Nucleus accumbens (tissue), 56 donors: ENCODE data around the gene PPP1R12B.
"Not testable (repeated sequence)": the region's sequence is repeated elsewhere in the genome, so short reads cannot be mapped to it uniquely, and the experiment has no call there.

Experiments
- DNase-seq, 56 donors: peaks; one replicate each; lab custom pipeline; 2025; lab: John Stamatoyannopoulos, UW

The PPP1R12B gene

DNA sequence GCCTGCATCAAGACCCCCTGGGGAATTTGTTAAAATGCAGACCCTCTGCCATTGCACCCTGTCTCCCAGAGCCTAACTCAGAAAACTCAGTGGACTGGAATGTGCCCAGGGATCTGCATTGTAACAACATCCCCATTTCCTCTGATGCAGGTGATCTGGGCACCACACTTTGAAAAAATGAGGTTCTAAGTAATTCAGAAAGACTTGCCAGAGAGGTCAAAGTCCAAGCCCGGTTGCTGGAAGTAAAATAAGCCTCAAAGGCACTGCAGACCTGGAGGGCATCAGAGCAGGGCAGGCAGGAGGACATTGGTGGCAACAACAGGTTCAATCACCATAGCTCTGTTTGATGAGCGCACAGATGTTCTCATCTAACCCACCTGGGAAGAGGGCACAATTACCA, 271.0 kb downstream of the PPP1R12B start:
- DNase-seq: no peak

DNA sequence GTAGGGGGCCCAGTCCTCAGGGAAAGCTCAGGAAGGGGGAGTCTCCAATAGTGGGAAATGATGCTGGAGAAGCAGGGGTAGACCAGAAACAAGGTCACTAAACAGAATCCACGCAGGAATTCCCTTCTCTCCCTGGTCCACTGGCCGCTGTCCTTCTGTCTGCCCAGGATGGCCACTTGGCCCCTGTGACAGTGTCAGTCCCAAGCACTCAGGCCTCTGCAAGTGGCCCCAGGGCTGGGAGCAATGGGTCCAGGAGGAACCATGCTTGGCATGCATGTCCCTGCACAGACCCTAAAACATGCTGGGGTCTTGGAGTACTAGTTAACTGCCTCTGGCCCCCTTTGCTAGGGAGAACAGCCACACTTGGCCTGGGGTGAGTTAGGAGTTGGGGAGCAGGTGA, 271.5 kb downstream of the PPP1R12B start:
- not testable (repeated sequence) for DNase-seq

DNA sequence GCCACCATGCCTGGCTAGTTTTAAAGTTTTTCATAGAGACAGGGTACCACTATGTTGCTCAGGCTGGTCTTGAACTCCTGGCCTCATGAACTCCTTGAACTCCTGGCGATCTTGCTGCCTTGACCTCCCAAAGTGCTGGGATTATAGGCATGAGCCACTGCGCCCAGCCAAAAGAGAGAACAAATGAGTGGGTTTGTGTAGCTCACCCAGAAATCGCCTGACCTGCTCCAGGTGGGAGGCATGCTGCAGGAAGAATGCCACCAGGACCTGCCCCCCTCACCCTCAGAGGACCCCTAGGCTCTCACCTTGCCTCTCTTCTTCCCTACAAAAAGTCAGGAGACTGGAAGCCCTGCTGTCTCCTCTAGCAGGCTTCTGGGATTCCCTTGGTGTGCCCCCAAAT, 272.9 kb downstream of the PPP1R12B start:
- DNase-seq: no peak

DNA sequence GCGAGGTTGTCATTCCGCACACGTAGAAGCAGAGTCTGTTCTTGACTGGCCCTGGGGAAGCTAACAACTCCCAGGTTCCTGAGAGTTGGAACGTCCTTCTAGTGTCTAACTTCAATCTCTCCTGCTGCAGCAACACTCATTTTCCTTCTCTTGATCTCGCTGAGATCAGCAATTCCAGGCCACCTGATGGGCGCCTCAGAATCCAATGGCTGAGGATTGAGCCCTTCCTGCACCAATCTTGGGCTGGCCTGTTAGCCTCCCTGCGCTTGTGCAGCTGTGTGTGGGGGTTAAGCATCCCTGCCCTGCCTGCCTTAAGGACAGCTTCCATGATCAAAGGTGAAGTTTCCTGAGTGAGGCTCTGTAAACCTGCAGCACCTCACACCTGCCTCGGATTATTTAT, 273.9 kb downstream of the PPP1R12B start:
- DNase-seq: no peak

DNA sequence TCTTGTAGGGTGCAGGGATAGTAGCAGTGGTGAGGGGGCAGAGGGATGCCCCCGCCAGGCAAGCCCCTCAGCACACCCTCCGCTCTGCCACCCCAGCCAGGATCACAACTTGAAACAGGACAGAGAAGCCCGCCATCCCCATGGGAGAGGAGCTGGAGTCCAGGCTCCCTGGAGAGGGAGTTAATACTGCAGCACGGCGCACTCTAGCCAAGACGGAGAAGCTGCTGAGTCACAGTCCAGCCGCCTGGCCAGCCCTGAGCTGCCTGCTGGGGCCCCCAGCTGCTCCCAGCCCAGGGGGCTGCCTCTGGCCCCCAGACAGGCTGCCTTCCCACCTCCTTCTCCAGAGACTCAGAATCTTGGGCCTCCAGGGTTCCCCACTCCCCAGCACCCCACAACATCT, 274.6 kb downstream of the PPP1R12B start:
- DNase-seq: peak in 2 of 56 donors; percentile 25 to 29

DNA sequence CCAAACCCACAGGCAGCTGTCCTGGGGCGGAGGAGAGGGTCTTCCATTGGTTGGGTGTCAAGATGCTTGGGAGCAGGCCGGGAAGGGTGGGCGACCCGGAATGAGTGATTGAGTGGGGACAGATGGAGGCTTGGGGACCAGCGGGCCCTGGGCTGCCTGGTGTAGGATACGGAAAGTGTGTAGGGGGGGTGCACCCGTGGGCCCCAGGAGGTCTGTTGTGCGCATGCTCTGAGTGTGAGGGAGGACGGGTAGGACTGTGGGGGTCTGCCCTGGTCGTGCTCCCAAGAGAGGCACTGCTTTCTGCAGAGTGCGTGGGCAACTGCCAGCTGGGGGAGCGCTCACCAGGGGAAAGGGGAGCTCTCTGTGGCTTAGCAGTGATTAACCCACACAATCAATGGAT, 275.0 kb downstream of the PPP1R12B start:
- DNase-seq: peak in 12 of 56 donors; percentile 11 to 52 (median 31)

DNA sequence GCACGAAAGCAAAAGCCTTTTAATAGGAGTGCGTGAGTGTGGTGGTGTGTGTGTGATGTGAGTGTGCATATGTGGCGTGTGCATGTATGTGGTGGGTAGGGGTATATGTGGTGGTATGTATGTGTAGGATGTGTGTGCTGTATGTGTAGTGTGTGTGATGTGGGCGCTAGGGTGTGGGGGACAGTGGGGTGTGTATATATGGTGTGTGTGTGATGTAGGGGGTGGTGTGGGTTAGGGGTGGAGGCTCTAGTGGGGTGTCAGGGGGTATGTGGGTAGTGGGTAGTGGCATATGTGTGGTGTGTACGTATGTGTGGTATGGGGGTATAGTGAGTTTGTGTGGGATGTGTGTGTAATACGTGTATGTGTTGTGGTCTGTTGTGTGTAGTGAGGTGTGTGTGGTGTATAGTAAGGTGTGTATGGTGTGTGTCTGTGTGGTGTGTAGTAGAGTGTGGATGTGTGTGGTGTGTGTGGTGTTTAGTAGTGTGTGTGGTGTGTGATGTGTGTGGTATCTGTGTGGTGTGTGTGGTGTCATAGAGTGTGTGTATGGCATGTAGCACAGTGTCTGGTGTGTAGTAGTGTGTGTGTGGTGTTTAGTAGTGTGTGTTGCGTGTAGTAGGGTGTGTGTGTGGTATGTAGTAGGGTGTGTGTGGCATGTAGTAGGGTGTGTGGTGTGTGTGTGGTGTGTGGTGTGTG, 275.7 kb downstream of the PPP1R12B start:
- no peak for DNase-seq

DNA sequence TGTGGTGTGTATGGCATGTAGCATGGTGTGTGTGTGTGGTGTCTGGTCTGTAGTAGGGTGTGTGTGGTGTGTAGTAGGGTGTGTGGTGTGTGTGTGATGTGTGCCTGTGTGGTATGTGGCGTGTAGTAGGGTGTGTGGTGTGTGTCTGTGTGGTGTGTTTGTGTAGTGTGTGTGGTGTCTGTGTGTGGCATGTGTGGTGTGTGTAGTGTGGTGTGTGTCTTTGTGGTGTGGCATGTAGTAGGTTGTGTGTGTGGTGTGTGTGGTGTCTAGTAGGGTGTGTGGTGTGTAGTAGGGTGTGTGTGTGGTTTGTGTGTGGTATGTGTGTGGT, 276.2 kb downstream of the PPP1R12B start:
- DNase-seq: no peak

DNA sequence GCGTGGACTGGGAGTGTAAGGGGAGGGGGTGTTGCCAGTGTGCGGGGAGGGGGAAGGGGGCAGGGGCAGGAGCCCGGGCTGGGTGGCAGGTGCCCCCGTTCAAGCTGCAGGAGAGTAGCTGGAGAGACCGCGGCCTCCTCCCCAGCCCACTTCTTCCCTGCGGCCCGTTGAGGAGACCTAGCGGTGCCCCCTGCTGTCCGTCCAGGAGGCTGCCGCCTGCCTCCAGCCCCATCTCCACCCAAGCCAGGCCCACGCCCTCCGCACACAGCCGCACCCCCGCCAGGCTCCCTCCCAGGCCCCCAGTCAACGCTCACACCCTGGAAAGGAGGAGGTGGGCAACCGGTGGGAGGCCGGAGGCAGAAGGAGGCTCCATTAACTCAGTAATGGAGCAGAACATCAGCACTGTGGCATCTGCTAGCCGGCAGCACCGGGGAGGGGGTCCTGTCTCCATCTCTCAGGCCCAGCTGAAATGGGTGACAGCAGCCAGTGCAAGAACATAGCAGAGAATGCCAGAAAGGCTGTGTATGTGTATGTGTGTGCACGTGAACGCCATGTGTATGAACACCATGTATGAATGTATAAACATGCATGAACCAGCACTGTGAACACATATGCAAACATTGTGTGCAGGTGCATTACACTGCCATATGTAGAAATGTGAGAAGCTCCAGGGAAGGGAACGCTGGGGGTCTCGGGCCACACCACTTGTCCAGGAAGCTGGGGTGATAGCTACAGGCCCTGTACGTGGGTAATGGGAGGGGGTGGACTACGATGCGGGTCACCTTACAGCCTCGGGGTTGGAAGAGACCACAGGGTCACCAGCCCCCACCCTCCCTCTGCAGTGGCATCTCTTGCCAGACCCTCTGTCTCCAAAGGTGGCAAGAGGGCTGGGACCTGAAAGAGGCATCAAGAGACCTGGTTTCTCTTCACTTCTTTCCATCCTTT, 277.2 kb downstream of the PPP1R12B start:
- peak in 22 of 56 donors; percentile 10 to 57 (median 30) for DNase-seq

DNA sequence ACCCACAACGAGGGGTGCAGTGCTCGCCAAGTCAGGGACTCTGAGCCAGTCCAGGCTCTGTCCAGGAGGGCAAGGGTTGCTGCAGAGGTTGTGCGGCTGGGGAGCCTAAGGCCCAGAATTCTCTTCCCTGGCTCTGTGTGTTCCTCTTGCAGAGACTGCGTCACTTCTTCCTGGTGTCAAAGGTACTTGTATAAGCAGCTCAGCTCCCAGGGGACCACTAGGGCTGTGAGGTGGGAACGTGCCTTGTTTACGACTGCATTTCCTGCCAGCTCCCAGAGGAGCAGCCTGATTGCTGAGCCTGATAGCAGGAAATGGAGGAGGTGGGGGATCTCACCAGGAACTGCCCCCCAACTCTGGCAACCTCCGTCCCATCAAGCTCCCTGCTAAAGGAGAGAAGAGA, 278.5 kb downstream of the PPP1R12B start:
- not testable (repeated sequence) for DNase-seq

DNA sequence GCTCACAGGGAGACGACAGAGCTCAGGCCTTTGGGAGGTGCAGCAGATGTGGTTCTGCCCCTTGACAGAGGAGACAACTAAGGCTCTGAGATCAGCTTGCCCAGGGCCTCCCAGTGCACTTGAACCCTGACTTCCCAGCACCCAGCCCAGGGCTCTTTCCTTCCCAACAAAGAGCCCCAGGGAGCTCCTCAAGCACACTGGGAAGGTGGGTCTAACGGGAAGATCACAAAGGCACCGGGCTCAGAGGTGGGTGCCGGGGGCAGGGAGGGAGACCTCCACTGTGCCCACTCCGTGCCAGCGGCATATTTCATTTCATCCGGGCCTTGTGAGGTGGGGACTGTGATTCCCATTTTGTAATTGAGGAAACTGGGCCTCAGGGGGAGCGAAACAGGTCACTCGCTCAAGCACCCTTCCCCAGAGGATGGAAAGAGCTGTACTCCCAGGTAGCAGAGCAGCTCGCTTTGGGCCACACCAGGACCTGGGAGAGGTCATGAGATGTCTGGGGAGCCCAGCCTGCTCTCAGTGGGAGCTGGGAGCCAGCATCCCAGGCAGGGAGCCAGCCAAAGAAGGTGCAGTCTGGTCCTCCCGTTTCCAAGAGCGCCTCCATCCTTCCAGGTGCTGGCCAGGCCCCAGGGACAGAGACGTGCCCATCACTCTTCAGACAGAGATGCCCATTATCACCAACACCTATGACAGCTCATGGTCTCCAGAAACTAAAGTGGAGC, 279.5 kb downstream of the PPP1R12B start:
- DNase-seq: no peak

DNA sequence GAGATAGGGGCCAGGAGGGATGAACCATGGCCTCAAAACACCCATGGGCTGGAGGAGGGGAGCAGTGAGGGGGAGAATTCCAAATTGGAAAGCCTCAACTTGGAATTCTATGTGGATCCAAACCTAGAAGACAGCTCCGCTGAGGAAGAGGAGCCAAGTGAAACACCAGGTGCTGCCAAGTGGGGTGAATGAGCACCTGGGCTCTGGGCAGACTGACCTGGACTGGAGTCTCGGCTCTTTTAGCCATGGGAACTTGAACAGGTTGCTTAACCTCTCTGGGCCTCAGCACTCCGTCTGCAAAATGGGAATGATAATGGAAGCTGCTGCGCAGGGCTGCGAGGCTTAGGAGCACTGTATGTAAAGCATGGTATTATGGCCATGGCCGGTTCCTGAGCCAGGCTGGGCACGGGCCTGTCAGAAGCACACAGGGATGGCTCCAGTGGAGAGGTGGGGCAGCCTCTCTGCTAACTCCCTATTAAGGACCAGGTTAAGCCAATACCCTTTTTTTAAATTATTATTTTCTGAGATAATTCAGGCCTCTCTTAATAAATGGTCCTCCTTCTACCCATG, 280.2 kb downstream of the PPP1R12B start:
- DNase-seq: no peak

DNA sequence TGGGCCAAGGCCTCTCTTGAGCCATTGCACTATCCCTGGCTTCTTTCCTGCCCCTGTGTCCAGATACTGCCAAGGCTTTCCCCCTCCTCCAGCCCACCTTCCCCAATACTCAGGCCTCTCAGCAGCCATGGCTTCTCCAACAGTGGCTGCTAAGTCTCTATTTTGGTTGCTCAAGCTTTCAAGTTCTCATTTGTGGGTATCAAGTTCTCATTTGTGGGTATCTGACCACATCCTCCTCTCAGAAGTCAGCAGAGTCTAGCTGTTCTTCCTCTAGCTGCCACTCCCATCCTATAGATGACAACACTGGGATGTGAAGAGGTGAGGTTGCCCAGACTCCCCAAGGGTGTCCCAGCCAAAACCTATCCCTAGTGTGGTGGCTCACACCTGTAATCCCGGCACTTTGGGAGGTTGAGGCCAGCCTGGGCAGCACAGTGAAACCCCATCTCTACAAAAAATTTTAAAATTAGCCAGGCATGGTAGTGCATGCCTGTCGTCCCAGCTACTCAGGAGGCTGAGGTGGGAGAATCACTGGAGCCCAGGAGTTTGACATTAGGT, 280.8 kb downstream of the PPP1R12B start:
- not testable (repeated sequence) for DNase-seq

DNA sequence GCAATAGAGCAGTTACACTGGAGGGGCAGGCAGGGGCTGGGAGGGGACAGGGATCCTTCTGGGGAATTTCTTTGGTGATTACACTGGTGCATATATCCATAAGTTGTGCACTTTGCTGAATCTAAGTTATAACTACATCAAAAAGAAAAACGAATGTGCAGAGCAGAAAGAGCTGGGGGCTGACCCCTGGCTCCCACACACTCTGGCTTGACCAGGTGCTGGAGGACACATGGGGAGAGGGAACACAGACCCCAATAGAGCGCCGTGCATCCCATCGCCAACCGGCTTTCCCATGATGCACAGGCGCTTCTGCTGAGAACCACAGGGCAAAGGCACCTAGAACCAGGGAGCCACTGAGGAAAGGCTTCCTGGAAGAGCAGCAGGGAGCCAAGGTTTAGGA, 281.6 kb downstream of the PPP1R12B start:
- not testable (repeated sequence) for DNase-seq

DNA sequence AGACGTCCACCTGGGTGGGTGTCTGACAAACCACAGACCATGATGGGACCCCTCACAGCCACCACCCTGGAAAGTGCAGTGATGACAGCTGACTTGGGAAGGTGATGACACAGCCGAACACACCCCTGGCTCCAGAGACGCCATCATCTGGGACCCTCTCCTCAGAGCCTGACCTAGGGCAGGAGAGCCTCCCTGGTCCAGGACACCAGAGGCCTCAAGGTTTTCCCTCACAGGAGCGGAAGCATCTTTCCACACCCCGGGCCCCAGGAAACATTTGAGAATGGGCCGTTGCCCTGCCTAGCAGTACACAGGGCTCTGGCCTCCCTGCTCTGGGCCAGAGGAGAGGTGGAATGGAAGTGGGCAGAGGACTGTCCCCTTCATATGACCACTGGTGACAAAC, 282.0 kb downstream of the PPP1R12B start:
- DNase-seq: no peak

DNA sequence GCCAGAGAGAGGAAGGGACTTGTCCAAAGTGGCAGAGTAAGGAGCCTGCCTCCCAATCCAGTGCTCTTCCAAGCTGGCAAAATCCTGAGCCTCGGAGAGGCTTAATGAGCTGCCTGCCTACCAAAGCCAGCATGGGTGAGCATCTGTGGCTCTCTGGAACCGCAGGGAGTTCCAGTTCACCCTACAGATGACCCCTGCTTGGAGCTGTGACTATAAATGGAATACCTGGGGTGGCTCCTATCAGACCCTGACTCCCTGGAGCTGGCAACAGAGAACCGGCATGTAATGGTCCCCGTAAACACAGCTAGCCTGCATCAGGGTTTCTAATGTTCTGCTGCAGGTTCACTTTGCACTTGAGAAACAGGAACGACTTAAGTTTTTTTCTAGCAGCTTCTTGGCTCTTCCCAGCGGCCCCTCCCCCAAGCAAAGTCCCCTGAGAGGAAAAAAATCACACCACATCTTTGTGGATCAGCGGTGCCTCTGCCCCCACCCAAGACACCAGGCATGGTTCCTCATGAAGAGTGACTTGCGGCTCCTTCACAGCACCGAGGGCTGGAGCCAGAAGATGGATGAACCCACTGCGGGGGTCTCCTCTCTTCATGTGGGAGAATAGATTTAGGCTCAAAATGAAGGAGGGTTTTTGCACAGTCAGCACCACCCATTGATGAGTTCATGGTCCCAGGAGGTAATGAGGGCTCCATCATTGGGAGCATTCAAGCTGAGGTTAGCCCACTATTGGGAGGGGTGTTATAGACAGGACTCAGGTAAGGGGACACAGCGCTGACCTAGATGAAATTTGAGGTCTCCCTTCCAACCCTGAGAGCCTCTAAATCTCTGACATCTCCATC, 282.8 kb downstream of the PPP1R12B start:
- no peak for DNase-seq

DNA sequence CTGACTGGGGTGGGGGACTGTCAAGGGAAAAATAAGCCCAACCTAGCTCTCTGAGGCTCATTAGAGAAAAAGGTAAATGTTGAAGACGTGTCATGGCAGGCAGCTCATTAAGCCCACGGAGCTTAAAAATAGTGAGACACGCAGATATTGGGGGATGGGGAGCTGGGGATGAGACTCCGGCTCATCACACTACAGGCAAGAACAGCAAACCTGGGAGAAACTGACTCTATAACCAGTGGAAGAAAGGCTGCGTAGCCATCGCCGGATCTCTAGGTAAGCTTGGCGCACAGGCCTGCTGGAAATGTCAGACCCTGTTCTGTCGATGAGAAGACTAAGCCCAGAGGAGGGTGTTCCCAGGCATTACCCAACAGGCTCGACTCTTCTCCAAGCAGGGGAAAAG, 283.7 kb downstream of the PPP1R12B start:
- DNase-seq: peak in 7 of 56 donors; percentile 17 to 30 (median 23)

DNA sequence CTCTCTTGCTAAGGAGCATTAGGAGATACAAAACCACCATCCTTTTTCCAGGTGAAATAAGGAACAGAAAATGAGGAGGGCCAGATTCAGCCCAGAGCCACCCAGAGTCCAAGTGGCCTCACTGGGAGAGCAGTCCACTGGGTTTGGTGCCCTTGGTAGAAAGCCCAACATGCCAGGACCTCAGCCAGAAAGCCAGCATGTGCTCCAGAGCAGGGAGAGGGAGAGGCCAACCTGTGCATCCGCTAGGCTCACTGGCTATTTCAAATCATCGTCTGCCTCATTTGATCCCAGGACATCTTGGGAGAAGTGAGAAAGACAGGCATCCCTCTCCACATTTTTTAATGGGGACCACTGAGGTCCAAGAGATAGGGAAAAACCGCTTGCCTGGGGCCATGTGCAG, 287.7 kb downstream of the PPP1R12B start:
- DNase-seq: not testable (repeated sequence)

DNA sequence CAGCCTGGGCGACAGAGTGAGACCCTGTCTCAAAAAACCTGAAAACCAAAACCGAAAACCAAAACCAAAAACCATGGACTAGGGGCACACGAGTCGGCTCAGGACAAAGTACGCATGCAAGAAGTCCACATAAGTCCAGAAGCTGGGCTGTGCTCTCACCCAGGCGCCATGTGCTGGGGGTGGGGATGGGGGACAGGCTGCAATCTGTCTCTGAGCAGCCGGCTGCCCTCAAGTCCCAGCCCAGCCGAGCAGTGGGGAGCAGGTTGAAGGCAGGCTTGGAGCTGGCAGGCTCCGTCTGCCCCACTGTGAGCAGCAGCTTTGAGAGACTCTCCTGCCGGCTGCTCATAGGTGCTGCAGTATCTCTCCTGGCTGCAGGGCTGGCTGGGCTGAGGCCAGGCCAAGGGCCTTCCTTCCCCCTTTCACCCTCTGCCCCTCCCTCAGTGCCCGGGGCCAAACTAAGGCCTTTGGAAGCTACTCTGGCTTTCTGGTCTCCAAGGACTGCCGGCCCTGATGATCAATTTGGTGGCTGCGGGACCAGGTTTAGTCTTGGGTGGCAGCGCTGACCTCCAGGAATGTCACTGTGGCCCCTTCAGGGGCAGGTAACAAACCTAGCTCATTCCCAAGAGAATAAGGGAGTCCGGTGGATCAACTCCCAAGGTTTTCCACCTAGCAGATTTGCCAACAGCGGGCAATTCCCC, 289.0 kb downstream of the PPP1R12B start:
- DNase-seq: not testable (repeated sequence)
